CD14-positive monocyte (primary cell): ENCODE data around the gene GID8. TPM values are rescaled to one million over a fixed set of nuclear protein-coding genes. Genes with fewer than 3 reads are reported as not detected.

Source experiments
- DNase-seq, 3 donors: peaks; one replicate each; pipeline ENCODE4 v3.0.0-alpha.2; 2011 to 2022
- H2AFZ ChIP-seq: 2 replicates; pipeline ENCODE4 v1.6.0; 2012; ENCODE audit warnings: mild to moderate bottlenecking, low read depth, low read length, inconsistent platforms; ENCODE audit not compliant: insufficient read depth, poor library complexity, severe bottlenecking
- H3K27ac ChIP-seq, 2 donors: 1 replicate in 1 of 2; 2 replicates in 1 of 2; pipeline ENCODE4 v1.5.1; 2012 to 2013; ENCODE audit warnings: low read length in 2 of 2, control low read depth in 1 of 2, inconsistent platforms in 1 of 2, low read depth in 1 of 2, mild to moderate bottlenecking in 1 of 2
- H3K27me3 ChIP-seq, 2 donors: one replicate each; pipeline versions ENCODE4 v1.6.0 to v1.6.1; 2011 to 2013; ENCODE audit warnings: low read length in 2 of 2; ENCODE audit not compliant: control insufficient read depth in 2 of 2, insufficient read depth in 2 of 2
- H3K36me3 ChIP-seq, 2 donors: replicated peaks in 1 of 2; 1 replicate in 1 of 2; 2 replicates in 1 of 2; pipeline versions ENCODE4 v1.5.1 to v1.6.1; 2012 to 2013; ENCODE audit warnings: low read length in 2 of 2, control low read depth in 1 of 2, inconsistent platforms in 1 of 2, mild to moderate bottlenecking in 1 of 2; ENCODE audit not compliant: insufficient read depth in 2 of 2, control insufficient read depth in 1 of 2
- H3K4me1 ChIP-seq, 2 donors: 1 replicate in 1 of 2; 2 replicates in 1 of 2; pipeline versions ENCODE4 v1.5.1 to v1.6.1; 2012 to 2013; ENCODE audit warnings: low read length in 2 of 2, control low read depth in 1 of 2, inconsistent platforms in 1 of 2, mild to moderate bottlenecking in 1 of 2, moderate library complexity in 1 of 2; ENCODE audit not compliant: insufficient read depth in 2 of 2, control insufficient read depth in 1 of 2
- H3K4me2 ChIP-seq: replicated peaks from 2 replicates; pipeline ENCODE3; 2012; ENCODE audit warnings: low read length, moderate library complexity, mild to moderate bottlenecking; ENCODE audit not compliant: poor library complexity, severe bottlenecking; ENCODE audit errors: extremely low read depth
- H3K4me3 ChIP-seq, 3 experiments: fragments of 200-600 bp in 1 of 3; sonication (generic) in 1 of 3; replicated peaks in 1 of 3; 1 replicate in 2 of 3; 2 replicates in 1 of 3; pipeline ENCODE4 v1.5.1; 2011 to 2013; ENCODE audit warnings: low read length in 3 of 3, mild to moderate bottlenecking in 3 of 3, control low read depth in 2 of 3, low read depth in 2 of 3, inconsistent platforms in 1 of 3, moderate library complexity in 1 of 3
- H3K79me2 ChIP-seq: 2 replicates; pipeline ENCODE4 v1.6.0; 2012; ENCODE audit warnings: mild to moderate bottlenecking, control low read depth, inconsistent platforms, low read length, moderate library complexity; ENCODE audit not compliant: insufficient read depth
- H3K9ac ChIP-seq: 2 replicates; pipeline ENCODE4 v1.6.0; 2017; ENCODE audit warnings: low read length, mild to moderate bottlenecking; ENCODE audit not compliant: insufficient read depth, poor library complexity, severe bottlenecking
- H3K9me3 ChIP-seq, 2 donors: replicated peaks in 1 of 2; 1 replicate in 1 of 2; 2 replicates in 1 of 2; pipeline versions ENCODE4 v1.5.1 to v1.6.1; 2012 to 2013; ENCODE audit warnings: low read length in 2 of 2, control low read depth in 1 of 2; ENCODE audit not compliant: control insufficient read depth in 1 of 2, insufficient read depth in 1 of 2
- H4K20me1 ChIP-seq: 2 replicates; pipeline ENCODE4 v1.6.0; 2012; ENCODE audit warnings: mild to moderate bottlenecking, low read length, control low read depth, moderate library complexity; ENCODE audit not compliant: insufficient read depth
- H3K27ac Mint-ChIP-seq, 7 donors: one replicate each; pipeline ENCODE4 v1.8.0; 2020; ENCODE audit warnings: mild to moderate bottlenecking in 7 of 7, mixed read lengths in 7 of 7, moderate library complexity in 6 of 7, inconsistent platforms in 2 of 7
- H3K27me3 Mint-ChIP-seq, 3 donors: one replicate each; pipeline ENCODE4 v1.8.0; 2021 to 2022; ENCODE audit warnings: low read depth in 3 of 3, mild to moderate bottlenecking in 3 of 3, mixed read lengths in 3 of 3, moderate library complexity in 3 of 3, inconsistent platforms in 1 of 3
- H3K36me3 Mint-ChIP-seq, 2 donors: one replicate each; pipeline ENCODE4 v1.8.0; 2020; ENCODE audit warnings: mixed read lengths in 2 of 2, inconsistent platforms in 1 of 2, mild to moderate bottlenecking in 1 of 2
- H3K4me1 Mint-ChIP-seq: one replicate; pipeline ENCODE4 v1.8.0; 2020; ENCODE audit warnings: mild to moderate bottlenecking, mixed read lengths
- H3K4me3 Mint-ChIP-seq, 2 donors: one replicate each; pipeline ENCODE4 v1.8.0; 2020; ENCODE audit warnings: mild to moderate bottlenecking in 2 of 2, mixed read lengths in 2 of 2, moderate library complexity in 1 of 2
- H3K9me3 Mint-ChIP-seq, 7 donors: one replicate each; pipeline ENCODE4 v1.8.0; 2020 to 2022; ENCODE audit warnings: mixed read lengths in 7 of 7, mild to moderate bottlenecking in 6 of 7, moderate library complexity in 6 of 7, inconsistent platforms in 2 of 7
- CTCF ChIP-seq: fragments of 200-600 bp; IDR thresholded peaks from one replicate; pipeline ENCODE4 v1.8.0; 2022; ENCODE audit warnings: antibody characterized with exemption, mild to moderate bottlenecking
- WGBS: methylation state at CpG from one replicate; pipeline ENCODE4 v1.1.5; 2013; ENCODE audit warnings: missing lambda C conversion rate; ENCODE audit not compliant: insufficient coverage; 5-methylcytosine and 5-hydroxymethylcytosine counted together
- intact Hi-C, 2 donors: fragments of 100-400 bp; cut with micrococcal nuclease; formaldehyde crosslinking; loops; one replicate each; pipeline versions ENCODE4 v1.15.0 to v1.15.1; 2023
- polyA plus RNA-seq, 3 donors: library from polyadenylated mRNA; depleted of rRNA in 1 of 3; unstranded in 2 of 3; stranded (reverse) in 1 of 3; fragments of 300-500 nt in 2 of 3; fragments of >200 nt in 1 of 3; fragmentation: Illumina TruSeq in 2 of 3; gene quantifications; 1 replicate in 2 of 3; 2 replicates in 1 of 3; pipeline ENCODE4 v1.2.3, GENCODE V29; 2012 to 2021

Gene GID8
- polyA plus RNA-seq, 3 donors = 12.4 to 19.7 (median 12.7) TPM

DNA sequence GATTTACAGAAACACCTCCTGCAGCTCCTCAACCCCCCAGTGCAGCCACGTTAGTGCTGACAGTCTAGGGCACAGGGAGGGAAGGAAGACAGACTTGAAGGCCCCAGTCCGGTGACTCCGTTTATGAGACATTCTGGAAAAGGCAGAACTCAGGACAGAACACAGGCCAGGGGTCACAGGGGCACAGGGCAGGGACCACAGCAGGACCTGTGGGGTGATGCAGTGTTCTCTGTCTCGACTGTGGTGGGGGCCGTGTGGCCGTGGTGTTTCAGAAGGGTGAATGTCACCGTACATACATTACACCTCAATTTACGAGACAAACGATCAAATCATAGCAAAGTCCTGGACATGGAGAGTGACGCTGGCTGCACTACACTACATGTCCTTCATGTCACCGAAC lies 57.5 kb downstream of the GID8 start:
- no peak overlapping the region for H3K27ac Mint-ChIP-seq

GRCh38 chr20:62995898-62996595 lies 58.1 kb downstream of the GID8 start:
- Histone ChIP-seq H3K4me1 (no peaks in the 10 kb centered on the region), H3K4me3 (no peak overlapping the region), H3K27ac (no peak overlapping the region), H3K27me3 (peaks cover 0 to 27% of the 10 kb centered on the region in 2 donors), H3K9ac (no peak overlapping the region), H3K9me3 (peaks cover 0 to 4% of the 10 kb centered on the region in 2 donors), H3K36me3 (no peaks in the 10 kb centered on the region), H3K79me2 (no peaks in the 10 kb centered on the region), H2AFZ (no peak overlapping the region), H4K20me1 (no peaks in the 10 kb centered on the region), H3K4me2 (no peak overlapping the region)
- Mint-ChIP-seq H3K27me3 (peaks cover 29 to 63% (median 35%) of the 10 kb centered on the region in 3 donors), H3K9me3 (peaks cover 0 to 8% (median 2%) of the 10 kb centered on the region in 7 donors), H3K4me3 (peak overlapping the region in 1 of 2 donors; percentile 13), H3K36me3 (no peaks in the 10 kb centered on the region), H3K27ac (no peak overlapping the region), H3K4me1 (peaks cover 5% of the 10 kb centered on the region)
- WGBS = 96% methylated on average over 22 of the region's 25 CpGs
- intact Hi-C loops = no loop called here
- no peak for TF ChIP-seq CTCF
- no peak for DNase-seq

More for the DNA sequence above, 57.5 kb downstream of the GID8 start:
- no peak for TF ChIP-seq CTCF
- no peaks in the 10 kb centered on the region for H3K4me1 ChIP-seq
- no peaks in the 10 kb centered on the region for H3K36me3 ChIP-seq
- H3K27me3 Mint-ChIP-seq = peaks cover 23 to 60% (median 37%) of the 10 kb centered on the region in 3 donors
- intact Hi-C loops = no loop called here
- DNase-seq = no peak
- peaks cover 0 to 28% of the 10 kb centered on the region in 2 donors for H3K27me3 ChIP-seq
- H3K27ac ChIP-seq = no peak overlapping the region
- peaks cover 0 to 8% (median 2%) of the 10 kb centered on the region in 7 donors for H3K9me3 Mint-ChIP-seq
- no peaks in the 10 kb centered on the region for H3K79me2 ChIP-seq
- H3K4me2 ChIP-seq = no peak overlapping the region
- peak overlapping the region in 1 of 2 donors; percentile 13 for H3K4me3 Mint-ChIP-seq
- no peak overlapping the region for H2AFZ ChIP-seq
- H3K9me3 ChIP-seq = peaks cover 0 to 4% of the 10 kb centered on the region in 2 donors
- H4K20me1 ChIP-seq = no peaks in the 10 kb centered on the region
- H3K36me3 Mint-ChIP-seq = no peaks in the 10 kb centered on the region
- no peak overlapping the region for H3K4me3 ChIP-seq
- H3K9ac ChIP-seq = no peak overlapping the region
- H3K4me1 Mint-ChIP-seq = peaks cover 5% of the 10 kb centered on the region
- WGBS = 84% methylated on average over 10 of the region's 11 CpGs
